ENCODE results near the gene NAPSA.

GRCh38 chr19:50406829-50407228, 41.4 kb upstream of the NAPSA start:
- TF ChIP-seq POLR2A (IDR thresholded peaks at IDR 0.05) (no peak), CTCF (IDR thresholded peaks at IDR 0.05) (no peak)

Measured in transverse colon (tissue), 3 donors.